Erythroblast (primary cell): Measurements from ENCODE around the gene C17orf75.

ENCODE experiments used
- GATA1 ChIP-seq: IDR thresholded peaks from 2 replicates; pipeline ENCODE4 v1.6.1; 2011; ENCODE audit warnings: low read depth, mild to moderate bottlenecking, control low read depth, low read length, moderate library complexity
- POLR2A ChIP-seq: IDR thresholded peaks from 2 replicates; pipeline ENCODE4 v1.6.1; 2011; ENCODE audit warnings: mild to moderate bottlenecking, low read length

- TF ChIP-seq POLR2A: no peak
- TF ChIP-seq GATA1: no peak
These were observed 14.4 kb upstream of the C17orf75 start for GRCh38 chr17:32356378-32356743.
